NCI-H2196 treated with DMSO at 0.1 percent for 48 hours (cell line): ENCODE data around the gene BOLL.
"Not testable (repeated sequence)": the region's sequence is repeated elsewhere in the genome, so short reads cannot be mapped to it uniquely, and the experiment has no call there.

Experiments used
- DNase-seq: peaks from one replicate; lab custom pipeline; 2025; ENCODE audit not compliant: unreplicated experiment; lab: John Stamatoyannopoulos, UW

The BOLL gene

DNA sequence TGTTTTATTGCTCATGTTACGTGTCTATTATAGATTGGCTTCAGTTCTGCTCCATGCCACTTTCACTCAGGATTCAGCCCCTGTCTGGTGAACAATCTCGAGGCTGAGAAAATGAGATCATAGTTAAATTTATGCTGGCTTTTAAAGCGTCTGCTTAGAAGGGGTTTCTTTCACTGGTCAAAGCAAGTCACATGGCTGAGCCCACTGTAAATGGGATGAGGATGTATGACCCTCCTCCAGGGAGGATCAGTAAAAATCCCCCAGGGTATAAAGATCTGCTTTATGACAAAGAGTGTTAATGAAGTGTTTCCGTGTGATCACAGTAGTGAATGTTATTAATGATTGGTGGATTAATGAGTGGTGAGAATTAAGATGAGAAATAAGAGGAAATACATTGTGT lies 13.1 kb upstream of the BOLL start:
- no peak for DNase-seq

DNA sequence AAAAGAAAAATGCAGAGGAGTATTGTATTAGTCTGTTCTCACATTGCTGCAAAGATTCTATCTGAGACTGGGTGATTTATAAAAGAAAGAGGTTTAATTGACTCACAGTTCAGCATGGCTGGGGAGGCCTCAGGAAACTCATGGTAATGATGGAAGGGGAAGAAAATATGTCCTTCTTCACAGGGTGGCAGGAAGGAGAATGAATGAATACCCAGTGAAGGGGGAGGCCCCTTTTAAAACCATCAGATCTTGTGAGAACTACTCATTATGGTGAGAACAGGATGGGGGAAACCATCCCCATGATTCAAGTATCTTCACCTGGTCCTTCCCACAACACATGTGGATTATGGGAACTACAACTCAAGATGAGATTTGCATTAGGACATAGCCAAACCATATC lies 10.2 kb upstream of the BOLL start:
- no peak for DNase-seq

DNA sequence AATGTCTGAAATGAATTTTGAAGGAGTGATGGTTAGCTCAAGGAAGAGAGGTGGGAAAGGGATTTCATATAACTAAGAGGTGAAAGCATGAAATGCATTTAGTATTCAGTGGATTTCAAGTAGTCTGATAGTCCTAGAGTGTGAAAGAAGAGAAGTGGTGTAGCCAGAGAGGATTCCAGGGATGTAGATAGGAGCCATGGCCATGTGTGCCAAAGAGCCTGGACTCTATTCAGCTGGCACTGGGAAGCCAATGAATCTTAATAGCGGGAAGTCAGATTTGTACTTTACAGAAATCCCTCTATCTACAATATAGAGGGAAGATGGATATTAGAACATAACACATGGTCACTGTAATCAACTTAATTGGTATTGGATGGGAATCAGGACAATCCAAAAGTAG lies 8.3 kb upstream of the BOLL start:
- DNase-seq: no peak

DNA sequence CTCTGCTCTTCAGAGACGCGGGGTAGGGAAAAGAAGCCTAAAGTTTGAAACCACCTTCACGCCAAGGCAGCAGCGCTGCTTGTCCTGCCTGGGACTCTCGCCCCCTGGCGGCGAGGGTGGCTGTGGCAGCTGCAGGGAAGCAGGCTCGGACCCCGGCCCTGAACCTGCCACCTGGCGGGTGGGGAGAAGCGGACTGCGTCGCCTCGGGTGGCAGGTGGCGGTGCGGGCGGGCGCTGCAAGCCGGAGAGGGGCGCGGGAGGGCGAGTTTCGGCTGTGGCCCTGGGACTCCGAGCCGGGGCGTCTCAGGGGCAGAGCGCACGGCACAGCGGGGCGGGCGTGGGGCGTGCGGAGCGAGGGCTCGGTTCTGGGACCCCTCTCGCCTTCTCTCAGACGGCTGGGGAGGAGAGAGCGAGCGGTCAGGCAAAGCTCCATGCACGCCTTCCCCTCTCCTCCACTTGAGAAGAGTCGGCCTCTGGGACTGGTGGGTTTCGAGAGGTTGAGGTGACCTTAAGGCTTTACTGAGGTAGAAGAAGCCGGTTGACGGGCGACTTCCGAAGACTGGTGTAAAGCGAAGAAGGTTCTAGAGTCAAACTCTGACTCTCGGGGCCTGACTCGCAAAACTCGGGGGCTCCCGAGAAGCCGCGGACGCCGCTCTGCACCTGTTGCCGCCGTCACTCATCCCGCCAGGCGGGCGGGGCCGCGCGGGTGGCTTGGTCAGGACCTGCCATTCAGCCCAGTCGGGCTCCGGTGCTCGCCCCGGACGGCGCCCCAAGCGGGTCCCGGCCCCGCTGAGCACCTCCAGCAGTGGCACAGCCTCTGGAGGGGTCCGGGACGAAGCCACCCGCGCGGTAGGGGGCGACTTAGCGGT lies 1.1 kb upstream of the BOLL start:
- DNase-seq: no peak

DNA sequence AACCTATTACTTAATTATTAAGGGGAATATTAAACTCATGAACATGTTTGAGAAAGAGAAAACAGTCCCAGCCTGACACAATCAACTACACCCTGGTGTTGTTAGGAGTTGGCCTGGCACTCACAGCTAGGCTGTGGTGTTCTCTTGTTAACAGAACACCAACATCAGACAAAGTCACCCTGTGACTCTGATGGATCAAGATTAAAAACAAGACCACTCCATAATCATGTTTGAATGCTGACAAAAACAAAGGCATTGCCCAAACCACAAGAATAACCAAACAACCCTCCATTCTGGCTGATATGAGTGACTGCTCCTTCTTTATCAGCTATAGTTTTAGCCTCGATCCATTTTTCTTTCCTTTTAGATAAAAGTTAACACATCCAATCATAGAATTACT lies 3.0 kb downstream of the BOLL start:
- DNase-seq: no peak

DNA sequence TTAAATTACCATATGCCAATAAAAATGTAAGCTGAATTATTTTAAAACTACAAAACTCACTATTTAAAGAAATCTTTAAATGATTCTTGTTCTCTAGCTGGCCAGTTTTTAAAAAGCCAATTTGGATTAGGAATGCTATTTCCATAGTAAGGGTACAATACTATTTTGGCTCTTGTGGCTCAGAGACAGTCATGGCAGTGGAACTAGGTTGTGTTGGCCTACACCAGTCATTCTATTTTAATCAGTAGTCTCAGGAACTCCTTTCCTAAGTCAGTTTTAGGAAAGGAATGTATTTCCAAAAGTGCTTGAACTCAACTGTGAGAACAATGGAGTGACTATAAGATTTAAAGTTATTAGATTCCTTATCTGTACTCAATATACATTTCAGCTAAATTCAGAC lies 5.9 kb downstream of the BOLL start:
- DNase-seq: no peak

DNA sequence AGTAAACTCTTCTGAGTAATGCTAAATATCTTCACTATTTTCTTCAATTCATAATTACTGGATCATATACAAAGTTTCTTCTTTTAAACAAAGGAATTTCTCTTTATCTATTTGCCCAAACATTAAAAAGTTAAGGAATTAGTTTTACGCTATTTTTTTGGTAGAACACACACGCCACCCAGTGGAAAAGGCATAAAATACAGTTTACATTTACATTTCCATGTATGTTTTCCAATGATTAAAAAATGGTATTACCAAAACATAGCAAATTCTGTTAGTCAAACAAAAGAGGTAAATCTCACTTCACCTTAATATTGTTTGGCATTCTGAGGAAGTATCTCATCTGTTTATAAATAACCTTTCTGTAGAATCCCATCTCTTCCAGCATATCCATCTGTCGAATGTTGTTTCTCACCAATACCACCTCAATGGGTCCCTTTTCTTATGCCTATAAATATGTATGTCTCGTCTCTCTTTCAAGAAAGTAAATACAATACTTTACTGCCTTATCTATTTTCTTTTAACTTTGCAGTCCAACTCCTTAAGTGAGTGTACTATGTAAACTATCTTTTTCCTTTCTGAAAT lies 7.2 kb downstream of the BOLL start:
- no peak for DNase-seq

DNA sequence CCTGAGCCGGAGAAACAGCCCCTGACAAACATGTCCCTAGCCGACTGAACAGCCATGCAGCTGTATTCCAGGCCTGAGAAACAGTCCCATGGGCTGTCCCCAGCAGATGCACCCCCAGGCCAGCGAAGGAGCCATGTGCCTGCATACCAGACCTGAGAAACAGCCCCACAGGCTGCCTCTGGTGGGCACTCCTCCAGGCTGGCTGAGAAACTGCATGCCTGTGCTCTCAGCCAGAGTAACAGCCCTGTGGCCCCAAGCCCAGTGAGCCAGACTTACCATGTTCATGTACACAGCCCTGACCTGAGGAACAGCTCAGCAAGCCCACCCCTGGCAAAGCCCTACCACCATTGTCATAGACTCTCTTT lies 24.8 kb downstream of the BOLL start:
- DNase-seq: no peak

DNA sequence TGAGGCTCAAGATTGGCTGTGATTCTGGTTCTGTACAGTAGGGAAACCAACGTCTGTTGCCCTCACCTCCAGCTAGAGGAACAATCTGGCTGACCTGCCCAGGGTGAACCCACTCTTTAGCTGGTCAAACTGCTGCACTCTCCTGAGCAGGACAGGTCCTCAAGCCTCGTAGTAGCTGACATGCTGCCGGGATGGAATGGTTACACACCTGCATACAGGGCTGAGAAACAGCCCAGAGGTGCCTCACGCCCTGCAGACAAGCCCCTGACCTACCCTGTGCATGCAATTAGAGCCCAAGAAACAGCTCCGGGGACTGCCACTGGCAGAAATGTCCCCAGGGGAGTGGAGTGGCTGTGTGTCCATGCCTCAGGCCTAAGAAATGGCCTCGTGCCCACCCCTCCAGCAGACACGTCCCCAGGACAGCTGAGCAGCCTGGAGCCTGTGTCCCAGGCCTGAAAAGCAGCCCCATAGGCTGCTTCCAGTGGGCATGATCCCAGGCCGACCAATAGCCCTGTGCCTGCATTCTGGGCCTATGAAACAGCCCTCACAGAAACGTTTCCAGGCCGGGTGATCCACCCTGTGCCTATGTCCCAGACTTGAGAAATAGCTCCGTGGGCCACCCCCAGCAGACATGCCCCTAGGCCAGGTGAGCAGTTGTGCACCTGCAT lies 25.4 kb downstream of the BOLL start:
- no peak for DNase-seq

DNA sequence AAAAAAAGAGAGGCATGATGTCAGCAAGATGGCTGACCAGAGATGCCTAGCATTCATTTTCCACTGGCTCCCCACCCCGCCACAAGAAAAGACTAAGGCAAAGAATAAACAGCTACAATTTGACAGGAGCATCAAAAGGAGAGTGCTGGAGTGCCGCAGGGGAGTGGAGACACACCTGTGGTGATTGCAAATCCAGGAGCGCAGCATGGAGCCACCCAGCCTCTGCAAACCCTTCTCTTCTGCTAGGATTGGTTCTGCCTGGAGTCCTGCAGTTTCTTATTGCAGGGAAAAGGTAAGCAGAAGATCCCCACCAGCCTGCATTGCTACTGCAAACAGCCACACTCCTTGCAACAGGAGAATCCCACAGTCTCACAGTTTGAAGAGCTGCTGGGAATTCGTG lies 26.1 kb downstream of the BOLL start:
- no peak for DNase-seq

DNA sequence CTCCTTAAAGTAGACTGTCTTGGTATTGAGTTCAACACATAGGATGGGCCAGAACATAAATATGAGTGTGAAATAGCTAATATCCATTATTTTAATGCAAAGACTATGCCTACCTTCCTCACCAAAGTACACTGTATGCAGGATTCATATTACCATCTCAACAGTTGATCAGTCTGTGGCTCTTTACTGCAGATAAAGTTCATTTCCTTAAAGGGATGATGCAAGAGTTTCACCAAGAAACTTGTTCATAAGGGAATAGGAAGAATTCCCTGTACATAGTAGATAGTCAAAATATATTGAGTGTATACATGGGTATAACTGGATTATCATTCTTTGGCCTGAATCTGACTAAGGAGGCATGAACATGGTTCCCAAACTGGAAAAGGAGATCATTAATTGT lies 44.9 kb downstream of the BOLL start:
- no peak for DNase-seq

DNA sequence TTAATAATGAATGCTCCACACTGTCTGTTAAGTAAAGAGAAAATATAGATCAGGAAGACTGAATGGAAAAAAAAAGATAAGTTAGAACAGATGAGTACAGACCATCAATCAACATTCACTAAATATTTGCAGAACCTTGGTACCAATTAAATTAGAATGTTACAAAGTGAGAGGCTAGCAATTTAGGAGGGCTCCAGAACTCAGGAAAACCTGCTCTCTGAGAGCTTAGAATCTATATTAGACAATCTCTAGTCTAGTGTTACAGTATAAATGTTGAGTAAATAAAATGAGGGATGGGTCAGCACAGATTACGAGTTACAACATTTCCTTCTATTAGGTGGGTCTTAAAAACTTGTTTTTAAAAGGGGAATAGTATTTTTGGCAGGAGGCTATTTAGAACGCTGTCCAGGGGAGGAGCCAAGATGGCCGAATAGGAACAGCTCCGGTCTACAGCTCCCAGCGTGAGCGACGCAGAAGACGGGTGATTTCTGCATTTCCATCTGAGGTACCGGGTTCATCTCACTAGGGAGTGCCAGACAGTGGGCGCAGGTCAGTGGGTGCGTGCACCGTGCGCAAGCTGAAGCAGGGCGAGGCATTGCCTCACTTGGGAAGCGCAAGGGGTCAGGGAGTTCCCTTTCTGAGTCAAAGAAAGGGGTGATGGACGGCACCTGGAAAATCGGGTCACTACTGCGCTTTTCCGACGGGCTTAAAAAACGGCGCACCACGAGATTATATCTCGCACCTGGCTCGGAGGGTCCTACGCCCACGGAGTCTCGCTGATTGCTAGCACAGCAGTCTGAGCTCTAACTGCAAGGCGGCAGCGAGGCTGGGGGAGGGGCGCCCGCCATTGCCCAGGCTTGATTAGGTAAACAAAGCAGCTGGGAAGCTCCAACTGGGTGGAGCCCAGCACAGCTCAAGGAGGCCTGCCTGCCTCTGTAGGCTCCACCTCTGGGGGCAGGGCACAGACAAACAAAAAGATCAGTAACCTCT lies 56.3 kb downstream of the BOLL start:
- DNase-seq: not testable (repeated sequence)

DNA sequence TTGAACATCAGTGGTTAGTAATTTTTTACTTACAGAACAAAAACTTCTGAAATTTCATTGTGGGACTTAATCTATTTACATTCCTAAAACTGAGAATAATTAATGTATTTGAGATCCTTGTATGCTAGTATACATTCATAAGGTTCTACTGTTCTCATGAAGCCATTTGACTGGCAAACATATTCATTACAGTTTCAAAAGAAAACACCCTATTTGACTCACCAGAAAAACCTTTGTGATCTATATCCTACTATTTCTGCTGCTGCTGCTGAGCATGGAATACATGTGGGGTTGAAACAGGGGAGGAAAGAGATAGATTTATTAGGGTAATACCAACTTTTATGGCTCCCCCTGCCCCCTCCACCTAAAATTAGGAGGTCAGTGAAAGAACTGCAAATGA lies 58.1 kb downstream of the BOLL start:
- no peak for DNase-seq

DNA sequence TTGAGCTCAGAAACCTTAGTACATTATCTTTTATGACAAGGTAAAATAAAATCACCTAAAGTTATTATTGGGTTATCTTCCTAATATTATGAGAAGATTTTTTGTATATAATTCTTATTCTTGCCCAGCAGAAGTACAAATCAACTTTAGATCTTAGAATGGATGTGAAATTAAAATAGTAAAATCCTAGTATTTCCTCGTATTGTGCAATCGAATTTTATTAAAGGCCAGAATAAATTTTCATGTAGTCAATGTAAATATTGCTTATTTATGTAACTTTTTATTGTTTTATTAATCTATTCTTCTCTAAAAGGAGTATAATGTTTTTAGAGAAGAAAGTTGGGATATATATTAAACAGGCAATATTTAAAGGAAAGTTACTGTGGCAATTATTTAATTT lies 67.3 kb downstream of the BOLL start:
- DNase-seq: no peak

DNA sequence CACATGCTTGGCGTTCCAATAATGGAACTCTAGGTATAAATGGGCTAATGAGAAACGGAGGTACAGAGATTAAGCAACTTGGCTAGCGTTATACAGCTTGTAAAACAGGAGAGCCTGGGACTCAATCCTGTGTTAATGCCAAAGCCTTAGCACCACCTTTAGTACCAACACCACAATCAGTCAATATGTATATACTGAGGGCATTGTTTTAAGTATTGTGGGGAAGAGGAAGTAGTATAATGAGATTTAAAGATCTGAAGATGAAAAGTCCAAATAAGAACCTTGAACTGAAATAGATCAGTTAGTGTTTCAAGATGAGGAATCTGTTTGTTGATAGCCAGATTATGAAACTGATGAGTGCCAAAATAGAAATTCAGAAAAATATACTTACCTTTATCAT lies 71.8 kb downstream of the BOLL start:
- DNase-seq: no peak

DNA sequence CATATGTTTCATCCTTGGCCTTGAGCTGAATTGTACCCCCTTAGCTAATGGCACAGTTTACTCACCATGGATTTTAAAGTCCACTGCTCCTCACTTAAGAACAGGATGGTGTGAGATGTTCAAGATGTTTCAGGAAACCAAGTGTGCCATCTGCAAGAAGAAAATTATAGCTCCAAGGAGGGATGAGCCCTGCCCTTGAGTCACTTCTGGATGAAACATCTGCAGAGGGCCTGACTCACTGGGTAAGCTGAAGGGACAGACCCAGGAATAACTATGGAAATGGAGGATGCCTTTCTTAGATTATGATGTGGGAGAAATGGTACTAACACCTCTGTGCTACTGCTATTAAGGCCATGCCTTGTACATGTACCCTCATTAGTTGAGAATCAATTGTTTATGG lies 73.5 kb downstream of the BOLL start:
- DNase-seq: no peak

DNA sequence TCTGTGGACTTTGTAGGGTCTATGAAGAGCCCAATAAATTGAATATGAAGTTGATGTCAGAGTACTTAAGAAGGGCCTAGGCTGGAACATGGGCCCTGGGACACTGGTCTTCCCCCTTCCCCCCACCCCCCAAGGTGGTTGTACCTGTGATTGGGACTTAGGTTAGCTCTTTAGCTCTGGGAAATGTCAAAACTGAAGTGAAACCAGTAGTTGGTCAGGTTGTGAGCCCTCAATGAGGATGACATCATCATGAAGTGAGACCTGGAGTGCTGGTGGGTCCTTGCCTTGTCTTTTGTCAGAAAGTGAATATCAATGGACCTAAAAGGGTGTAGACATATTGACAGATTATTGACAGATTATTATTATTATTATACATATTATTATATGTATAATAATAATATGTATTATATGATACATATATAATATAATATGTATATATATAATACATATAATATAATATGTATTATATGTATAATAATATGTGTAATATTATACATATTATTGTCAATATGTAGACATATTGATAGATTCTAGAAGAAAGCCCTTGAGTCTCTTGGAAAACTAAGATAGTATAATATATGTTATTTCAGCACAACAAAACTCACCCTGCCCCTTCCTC lies 74.6 kb downstream of the BOLL start:
- no peak for DNase-seq

DNA sequence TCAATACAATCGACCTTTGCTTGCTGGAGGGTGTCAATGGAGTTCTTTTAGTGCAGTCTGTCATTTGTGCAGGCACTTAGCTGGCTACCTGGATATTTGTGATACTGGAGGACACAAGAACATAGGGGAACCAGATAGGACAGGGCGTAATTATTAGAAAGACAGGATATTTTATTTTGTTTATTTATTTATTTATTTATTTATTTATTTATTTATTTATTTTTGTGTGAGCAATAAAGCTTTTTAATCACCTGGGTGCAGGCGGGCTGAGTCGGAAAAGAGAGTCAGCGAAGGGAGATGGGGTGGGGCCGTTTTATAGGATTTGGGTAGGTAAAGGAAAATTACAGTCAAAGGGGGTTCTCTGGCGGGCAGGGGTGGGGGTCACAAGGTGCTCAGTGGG lies 76.0 kb downstream of the BOLL start:
- DNase-seq: not testable (repeated sequence)

DNA sequence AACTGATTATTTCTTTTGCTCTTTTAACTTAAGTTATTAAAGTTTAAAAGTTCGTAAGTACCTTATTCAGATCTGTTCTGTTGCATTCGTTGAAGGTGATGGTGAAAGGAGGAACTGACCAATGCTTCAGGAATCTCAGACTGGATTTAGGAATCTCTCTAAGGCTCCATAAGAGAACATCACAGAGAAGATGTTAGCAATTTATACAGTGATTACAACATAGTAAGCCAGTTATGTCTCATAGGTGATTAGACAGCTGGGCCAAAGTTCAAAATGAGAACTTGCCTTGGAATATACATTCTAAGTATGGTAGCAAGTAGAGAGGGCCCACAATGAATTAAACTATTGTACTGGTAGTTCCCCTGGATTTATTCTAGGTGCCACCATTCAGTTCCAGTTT lies 76.8 kb downstream of the BOLL start:
- DNase-seq: no peak

DNA sequence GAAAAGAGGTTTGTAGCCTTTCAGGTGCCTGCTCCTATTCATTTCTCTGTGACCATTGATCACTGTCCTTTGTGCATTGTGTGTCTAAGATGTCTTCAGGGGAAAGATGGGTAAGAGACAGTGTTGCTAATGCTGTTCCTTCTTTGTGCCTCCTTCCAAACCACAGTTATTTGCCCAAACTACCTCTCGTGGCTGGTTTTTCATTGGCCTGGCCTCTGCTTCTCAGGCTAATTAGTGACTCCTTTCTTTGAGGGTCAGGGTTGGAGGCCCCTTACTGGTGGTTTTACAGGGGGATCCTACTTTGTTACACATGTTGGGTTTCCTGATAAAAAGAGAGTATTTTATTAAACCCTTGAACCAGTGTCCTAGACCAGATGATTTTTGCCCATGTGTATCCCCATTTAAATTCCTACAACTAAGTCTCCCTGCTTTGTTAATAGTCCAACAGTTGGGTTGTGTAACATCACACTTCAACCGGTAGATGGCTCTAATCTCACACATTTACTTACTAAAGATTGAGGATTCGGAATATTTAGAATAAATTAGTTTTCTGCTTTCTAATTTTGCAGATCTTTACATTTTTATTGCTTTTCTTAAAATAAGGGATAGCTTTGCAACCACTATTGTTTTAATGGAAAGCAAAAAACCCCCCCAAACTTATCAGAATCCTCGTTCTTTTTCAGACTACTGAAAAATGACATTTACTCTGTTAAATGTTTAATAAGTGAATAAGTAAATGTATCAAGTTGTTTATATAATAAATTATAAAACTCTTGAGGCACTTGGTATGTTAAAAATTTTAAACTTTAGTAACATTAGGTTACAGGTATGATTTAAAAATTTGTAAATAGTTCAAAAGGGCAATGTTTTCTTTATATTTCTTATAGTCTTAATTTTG lies 77.6 kb downstream of the BOLL start:
- DNase-seq: peak; percentile 18
